Renal cortex interstitium (tissue), 11 donors: ENCODE data around the gene STRBP. TPM values are rescaled to one million over a fixed set of nuclear protein-coding genes. Genes with fewer than 3 reads are reported as not detected.
A peak's percentile ranks its signal among the peaks of the same experiment; 100 is the strongest.
"Not testable (repeated sequence)": the region's sequence is repeated elsewhere in the genome, so short reads cannot be mapped to it uniquely, and the experiment has no call there.

Experiments
- DNase-seq, 11 donors: peaks; one replicate each; pipeline ENCODE4 v3.0.0-alpha.2; 2013; ENCODE audit warnings: low read depth in 9 of 11, low spot score in 4 of 11; ENCODE audit errors: extremely low read depth in 1 of 11
- polyA plus RNA-seq, 3 donors: library from polyadenylated mRNA; unstranded; fragments of 120-200 nt; gene quantifications; one replicate each; pipeline ENCODE4 v1.2.1, GENCODE V29; 2013; ENCODE audit not compliant: insufficient read length in 3 of 3

The STRBP gene
- polyA plus RNA-seq, 3 donors = 44.7 to 54.3 (median 50.2) TPM

DNA sequence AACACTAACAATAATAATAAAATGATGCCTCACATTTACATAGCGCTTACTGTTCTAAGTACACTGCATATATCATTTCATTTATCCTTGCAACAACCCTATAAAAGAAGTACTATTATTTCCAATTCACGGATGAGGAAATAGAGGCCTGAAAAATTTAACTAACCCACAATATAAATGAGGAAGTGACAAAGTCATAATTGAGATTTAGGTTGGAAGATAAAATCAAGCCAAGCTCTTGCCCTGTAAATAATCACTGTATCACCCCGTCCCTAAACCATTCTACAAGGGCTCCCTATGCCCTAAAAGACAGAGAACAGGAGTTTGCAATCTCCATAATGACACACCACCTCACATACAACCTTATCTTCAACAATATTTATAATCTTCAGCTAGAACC is 49.6 kb downstream of the STRBP start:
- DNase-seq = no peak

DNA sequence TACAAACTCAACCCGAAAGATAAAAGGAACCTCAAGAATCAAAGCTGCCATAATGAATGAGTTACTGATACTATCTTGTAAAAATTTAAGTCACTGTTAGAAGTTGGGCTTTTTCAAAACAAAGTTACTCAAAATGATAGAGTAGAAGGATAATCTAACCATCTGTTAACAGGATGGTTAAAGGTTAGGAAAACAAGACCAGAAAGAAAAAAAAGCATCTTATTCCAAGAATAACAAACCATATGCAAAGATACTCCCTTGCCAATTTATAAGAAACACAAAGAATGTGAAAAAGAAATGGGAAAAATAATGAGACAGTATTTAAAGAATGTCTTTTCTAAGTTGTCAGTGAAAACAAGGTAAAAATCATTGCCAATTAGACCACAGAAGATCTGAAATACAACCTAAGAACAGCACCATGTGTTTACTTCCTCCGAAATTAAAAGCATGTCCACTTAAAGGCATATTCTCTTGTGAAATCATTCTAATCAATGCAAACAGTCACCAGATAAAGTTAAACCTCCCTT is 51.2 kb downstream of the STRBP start:
- no peak for DNase-seq

GRCh38 chr9:123216251-123216797 is 52.1 kb downstream of the STRBP start:
- no peak for DNase-seq

DNA sequence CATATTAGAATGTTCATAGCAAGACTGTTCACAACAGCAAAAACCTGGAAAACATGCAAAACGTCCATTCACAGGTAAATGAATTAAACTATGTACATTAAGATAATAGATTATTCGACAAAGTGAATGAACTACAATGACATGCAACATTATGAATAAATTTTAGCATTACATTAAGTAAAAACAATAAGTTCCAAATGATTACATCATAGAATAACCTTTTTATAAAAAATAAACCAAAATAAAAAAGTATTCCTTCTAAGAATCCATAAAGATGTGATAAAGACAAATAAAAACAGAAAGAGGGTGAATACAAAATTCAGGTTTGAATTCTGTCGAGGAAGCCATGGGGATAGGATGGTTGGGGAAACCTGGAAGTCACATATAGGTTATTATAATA is 57.3 kb downstream of the STRBP start:
- no peak for DNase-seq

GRCh38 chr9:123208626-123209174 is 59.7 kb downstream of the STRBP start:
- no peak for DNase-seq

DNA sequence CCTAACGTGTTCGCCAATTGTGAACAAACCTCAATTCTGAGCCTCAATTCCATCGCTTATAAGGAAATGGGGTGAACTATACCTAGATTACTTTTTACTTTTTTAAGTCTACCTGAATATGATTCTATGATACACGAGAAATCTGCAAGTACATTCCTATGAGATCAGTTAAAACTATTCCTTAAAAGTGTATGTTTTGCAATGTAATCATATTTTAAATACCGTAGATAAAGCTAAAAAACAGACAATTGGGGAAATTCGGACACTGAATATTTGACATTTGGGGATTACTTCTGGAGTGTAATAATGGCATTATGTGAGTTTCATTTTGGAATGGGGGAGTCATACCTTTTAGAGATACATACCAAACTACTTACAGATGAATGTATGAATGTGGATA is 62.3 kb downstream of the STRBP start:
- no peak for DNase-seq

- no peak for DNase-seq
Measured at GRCh38 chr9:123201083-123201482, 67.3 kb downstream of the STRBP start.

- not testable (repeated sequence) for DNase-seq
Measured at GRCh38 chr9:123200469-123200868, 67.9 kb downstream of the STRBP start.

DNA sequence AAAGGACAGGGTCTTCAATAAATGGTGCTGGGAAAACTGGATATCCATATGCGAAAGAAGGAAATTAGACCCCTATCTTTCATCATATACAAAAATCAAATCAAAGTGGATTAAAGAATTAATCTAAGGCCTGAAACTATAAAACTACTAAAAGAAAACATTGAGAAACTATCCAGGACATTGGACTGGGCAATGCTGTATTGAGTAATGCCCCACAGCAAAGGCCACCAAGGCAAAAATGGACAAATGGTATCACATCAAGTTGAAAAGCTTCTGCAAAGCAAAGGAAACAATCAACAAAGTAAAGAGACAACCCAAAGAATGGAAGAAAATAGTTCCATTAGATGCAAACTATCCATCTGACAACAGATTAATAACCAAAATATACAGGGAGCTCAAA is 72.3 kb downstream of the STRBP start:
- no peak for DNase-seq

GRCh38 chr9:123194023-123194422 is 74.4 kb downstream of the STRBP start:
- DNase-seq = no peak

DNA sequence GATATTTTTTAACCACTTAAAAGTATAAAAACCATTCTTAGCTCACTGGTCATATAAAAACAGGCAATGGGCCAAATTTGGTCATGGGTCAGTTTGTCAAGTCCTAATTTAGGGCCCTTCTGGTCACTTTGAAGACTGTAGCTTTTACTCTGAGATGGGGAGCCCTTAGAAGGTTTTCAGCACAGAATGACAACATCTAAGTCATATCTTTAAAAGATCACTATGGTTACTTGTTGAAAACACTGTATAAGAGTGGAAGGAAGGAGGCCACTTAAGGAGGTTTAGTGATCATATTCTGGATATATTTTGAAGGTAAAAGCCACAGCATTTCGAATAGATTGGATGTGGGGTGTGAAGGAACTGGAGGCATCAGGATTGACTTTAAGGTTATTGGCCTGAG is 76.7 kb downstream of the STRBP start:
- no peak for DNase-seq

GRCh38 chr9:123191260-123191659 is 77.1 kb downstream of the STRBP start:
- DNase-seq = no peak

GRCh38 chr9:123187131-123187530 is 81.3 kb downstream of the STRBP start:
- DNase-seq = no peak

GRCh38 chr9:123186029-123186428 is 82.4 kb downstream of the STRBP start:
- DNase-seq = not testable (repeated sequence)

- no peak for DNase-seq
Measured at GRCh38 chr9:123176949-123177348, 91.4 kb downstream of the STRBP start.

DNA sequence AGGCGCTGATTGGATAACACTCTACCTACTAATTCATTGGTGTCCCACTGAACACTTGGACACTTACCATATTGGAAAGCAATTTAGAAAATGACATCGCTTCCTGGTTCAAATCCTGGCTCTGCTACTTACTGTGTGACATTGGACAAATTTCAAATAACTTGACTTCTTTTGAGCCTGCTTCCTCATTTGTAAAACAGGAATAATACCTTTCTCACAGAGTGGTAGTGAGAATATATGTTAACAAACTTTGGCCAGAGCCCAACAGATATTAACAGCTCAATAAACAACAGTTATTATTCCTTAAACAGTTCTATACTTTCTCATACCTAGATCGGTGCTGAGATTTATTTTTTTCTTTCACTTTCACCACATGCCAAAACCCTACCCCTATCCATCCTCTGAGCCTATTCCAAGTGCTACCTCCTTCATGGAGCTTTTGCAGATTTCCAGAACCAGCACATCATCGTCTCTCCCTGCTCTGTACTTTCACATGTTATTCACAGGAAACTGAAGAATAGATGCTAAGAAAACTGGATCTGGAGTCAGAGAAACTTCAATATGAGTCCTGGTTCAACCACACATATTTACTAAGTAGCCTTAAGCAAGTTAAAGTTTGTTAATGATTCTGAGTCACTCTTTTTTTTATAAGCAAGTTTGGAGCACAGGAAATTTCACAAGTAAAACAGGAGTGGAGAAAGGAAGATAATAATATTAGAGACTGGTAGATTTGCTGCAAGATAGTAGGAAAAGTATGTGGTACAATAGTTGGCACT is 92.3 kb downstream of the STRBP start:
- DNase-seq = no peak

DNA sequence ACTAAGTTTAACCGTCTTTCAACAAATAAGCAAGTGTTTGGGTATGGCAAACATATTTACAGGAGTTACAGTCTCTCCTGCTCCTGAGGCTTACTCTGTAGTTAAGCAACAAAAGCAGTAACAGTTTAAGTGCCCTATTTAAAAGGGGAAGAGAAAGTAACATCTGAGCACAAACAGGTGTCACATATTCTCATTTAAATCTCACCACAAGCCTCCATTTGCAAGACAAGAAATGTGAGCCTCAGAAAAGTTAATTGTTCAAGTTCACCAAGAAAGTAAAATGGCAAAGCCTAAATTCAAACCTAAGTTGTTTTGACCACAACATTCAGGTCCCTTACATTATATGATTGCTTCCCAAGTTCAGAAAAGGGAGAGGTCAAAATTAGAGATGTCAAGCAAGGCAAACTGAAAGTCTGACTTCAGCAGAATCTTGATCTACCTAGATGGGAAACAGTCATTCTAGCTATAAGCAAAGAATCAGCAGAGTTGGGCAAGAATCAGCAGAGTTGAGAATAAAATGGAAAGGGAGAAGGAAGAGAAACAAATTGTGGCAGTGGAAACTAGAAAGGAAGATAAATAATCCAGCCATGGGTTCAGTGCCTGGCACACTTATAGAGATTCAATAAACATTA is 93.4 kb downstream of the STRBP start:
- DNase-seq = no peak

DNA sequence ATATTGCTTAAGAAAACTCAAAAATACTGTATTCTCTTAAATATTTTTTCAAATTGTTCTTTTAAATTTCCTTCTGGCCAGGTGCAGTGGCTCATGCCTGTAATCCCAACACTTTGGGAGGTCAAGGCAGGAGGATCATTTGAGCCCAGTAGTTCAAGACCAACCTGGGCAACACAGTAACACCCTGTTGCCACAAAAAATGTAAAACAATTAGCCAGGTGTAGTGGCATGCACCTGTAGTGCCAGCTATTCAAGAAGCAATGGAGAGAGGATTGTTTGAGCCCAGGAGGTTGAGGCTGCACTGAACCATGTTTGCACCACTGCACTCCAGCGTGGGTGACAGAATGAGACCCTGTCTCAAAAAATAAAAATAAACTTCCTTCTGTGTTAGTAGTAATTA is 94.3 kb downstream of the STRBP start:
- DNase-seq = no peak

- no peak for DNase-seq
Measured at GRCh38 chr9:123169926-123170325, 98.5 kb downstream of the STRBP start.

GRCh38 chr9:123168586-123168985 is 99.8 kb downstream of the STRBP start:
- peak; percentile 23 to 70 (median 58) for DNase-seq
